Right atrium auricular region (tissue), 2 donors: Measurements from ENCODE around the gene RMND5B. TPM values are rescaled to one million over a fixed set of nuclear protein-coding genes. Genes with fewer than 3 reads are reported as not detected.

ENCODE experiments used
- DNase-seq: peaks from one replicate; pipeline ENCODE4 v3.0.0-alpha.2; 2019; ENCODE audit warnings: low spot score
- H3K27ac ChIP-seq, 2 donors: fragments of 200-600 bp; sonication (generic); 1 replicate in 1 of 2; 2 replicates in 1 of 2; pipeline ENCODE4 v1.5.1; 2016 to 2019
- H3K27me3 ChIP-seq, 2 donors: fragments of 200-600 bp; sonication (generic); one replicate each; pipeline versions ENCODE4 v1.5.1 to v1.6.0; 2017 to 2019
- H3K36me3 ChIP-seq: fragments of 200-600 bp; sonication (generic); one replicate; pipeline ENCODE4 v1.5.1; 2016
- H3K4me1 ChIP-seq, 2 donors: fragments of 200-600 bp; sonication (generic); one replicate each; pipeline versions ENCODE4 v1.5.1 to v1.6.0; 2017 to 2019
- H3K4me3 ChIP-seq, 2 donors: fragments of 200-600 bp; sonication (generic); 1 replicate in 1 of 2; 2 replicates in 1 of 2; pipeline ENCODE4 v1.5.1; 2017 to 2019; ENCODE audit warnings: mild to moderate bottlenecking in 1 of 2, moderate library complexity in 1 of 2
- H3K9me3 ChIP-seq, 2 donors: fragments of 200-600 bp; sonication (generic); one replicate each; pipeline ENCODE4 v1.5.1; 2019
- total RNA-seq, 2 donors: library from RNA; depleted of rRNA; stranded (reverse); fragments of >200 nt; gene quantifications; one replicate each; pipeline ENCODE4 v1.1.0, GENCODE V29; 2016
- TF ChIP-seq, protein P1 (sequence below), 2 donors: fragments of 200-600 bp; sonication (generic); IDR thresholded peaks; one replicate each; pipeline ENCODE4 v1.5.1; 2019; ENCODE audit warnings: antibody characterized with exemption in 2 of 2

RMND5B gene
- total RNA-seq, 2 donors from 2014 or later: 28.9 to 31.4 TPM

DNA sequence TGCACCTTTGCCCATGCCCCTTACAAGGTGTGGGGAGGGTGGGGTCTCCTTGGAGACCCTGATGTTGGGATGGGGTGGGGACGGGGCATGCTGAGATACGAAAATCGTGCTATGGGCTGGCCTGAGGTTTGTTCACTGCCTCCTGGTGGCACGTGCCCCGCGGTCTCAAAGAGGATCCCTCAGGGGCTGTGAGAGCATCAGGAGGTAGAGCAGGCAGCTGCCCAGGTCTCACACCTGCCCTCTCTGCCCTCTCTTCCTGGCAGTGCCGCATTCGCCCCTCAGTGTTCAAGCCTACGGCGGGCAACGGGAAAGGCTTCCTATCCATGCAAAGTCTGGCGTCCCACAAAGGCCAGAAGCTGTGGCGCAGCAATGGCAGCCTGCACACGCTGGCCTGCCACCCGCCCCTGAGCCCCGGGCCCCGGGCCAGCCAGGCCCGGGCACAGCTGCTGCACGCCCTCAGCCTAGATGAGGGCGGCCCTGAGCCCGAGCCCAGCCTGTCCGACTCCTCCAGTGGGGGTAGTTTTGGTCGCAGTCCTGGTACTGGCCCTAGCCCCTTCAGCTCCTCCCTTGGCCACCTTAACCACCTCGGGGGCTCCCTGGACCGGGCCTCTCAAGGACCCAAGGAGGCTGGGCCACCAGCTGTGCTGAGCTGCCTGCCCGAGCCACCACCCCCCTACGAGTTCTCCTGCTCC, 10.8 kb upstream of the RMND5B start:
- Histone ChIP-seq H3K36me3 (no peaks in the 10 kb centered on the region), H3K27ac (no peak overlapping the region), H3K4me1 (peaks cover 0 to 25% of the 10 kb centered on the region in 2 donors), H3K27me3 (peaks cover 3 to 6% of the 10 kb centered on the region in 2 donors), H3K9me3 (no peaks in the 10 kb centered on the region), H3K4me3 (no peak overlapping the region)
- DNase-seq: no peak
- TF ChIP-seq, protein P1, sequence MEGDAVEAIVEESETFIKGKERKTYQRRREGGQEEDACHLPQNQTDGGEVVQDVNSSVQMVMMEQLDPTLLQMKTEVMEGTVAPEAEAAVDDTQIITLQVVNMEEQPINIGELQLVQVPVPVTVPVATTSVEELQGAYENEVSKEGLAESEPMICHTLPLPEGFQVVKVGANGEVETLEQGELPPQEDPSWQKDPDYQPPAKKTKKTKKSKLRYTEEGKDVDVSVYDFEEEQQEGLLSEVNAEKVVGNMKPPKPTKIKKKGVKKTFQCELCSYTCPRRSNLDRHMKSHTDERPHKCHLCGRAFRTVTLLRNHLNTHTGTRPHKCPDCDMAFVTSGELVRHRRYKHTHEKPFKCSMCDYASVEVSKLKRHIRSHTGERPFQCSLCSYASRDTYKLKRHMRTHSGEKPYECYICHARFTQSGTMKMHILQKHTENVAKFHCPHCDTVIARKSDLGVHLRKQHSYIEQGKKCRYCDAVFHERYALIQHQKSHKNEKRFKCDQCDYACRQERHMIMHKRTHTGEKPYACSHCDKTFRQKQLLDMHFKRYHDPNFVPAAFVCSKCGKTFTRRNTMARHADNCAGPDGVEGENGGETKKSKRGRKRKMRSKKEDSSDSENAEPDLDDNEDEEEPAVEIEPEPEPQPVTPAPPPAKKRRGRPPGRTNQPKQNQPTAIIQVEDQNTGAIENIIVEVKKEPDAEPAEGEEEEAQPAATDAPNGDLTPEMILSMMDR (IDR thresholded peaks at IDR 0.05): no peak

DNA sequence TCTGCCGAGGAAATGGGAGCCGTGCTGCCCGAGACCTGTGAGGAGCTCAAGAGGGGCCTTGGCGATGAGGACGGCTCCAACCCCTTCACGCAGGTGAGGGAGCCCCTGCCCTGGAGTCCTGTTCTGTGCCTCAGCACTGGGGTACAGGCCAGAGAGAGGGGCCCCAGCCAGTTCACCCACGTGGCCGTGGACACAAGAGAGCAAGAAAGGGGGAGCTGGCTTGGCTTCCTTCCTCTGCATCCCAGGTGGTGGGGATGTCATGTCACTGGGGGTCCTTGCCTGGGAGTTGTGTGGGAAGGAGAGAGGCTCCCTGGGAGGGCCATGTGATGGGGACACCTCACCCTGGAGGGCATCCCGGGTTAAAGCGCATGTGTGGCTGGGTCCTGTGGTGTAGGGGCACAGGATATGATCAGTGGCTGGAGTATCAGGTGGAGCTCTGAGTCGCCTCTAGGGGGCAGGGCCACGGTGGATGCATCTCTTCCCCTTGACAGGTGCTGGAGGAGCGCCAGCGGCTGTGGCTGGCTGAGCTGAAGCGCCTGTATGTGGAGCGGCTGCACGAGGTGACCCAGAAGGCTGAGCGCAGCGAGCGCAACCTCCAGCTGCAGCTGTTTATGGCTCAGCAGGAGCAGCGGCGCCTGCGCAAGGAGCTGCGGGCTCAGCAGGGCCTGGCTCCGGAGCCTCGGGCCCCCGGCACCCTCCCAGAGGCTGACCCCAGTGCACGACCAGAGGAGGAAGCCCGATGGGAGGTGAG, 10.0 kb upstream of the RMND5B start:
- Histone ChIP-seq H3K36me3 (no peaks in the 10 kb centered on the region), H3K27ac (no peak overlapping the region), H3K9me3 (no peaks in the 10 kb centered on the region), H3K27me3 (no peaks in the 10 kb centered on the region), H3K4me1 (peaks cover 0 to 24% of the 10 kb centered on the region in 2 donors), H3K4me3 (peak overlapping the region in 1 of 2 donors; percentile 21)
- TF ChIP-seq, protein P1 (IDR thresholded peaks at IDR 0.05): peak in 1 of 2 donors; percentile 53
- DNase-seq: no peak

DNA sequence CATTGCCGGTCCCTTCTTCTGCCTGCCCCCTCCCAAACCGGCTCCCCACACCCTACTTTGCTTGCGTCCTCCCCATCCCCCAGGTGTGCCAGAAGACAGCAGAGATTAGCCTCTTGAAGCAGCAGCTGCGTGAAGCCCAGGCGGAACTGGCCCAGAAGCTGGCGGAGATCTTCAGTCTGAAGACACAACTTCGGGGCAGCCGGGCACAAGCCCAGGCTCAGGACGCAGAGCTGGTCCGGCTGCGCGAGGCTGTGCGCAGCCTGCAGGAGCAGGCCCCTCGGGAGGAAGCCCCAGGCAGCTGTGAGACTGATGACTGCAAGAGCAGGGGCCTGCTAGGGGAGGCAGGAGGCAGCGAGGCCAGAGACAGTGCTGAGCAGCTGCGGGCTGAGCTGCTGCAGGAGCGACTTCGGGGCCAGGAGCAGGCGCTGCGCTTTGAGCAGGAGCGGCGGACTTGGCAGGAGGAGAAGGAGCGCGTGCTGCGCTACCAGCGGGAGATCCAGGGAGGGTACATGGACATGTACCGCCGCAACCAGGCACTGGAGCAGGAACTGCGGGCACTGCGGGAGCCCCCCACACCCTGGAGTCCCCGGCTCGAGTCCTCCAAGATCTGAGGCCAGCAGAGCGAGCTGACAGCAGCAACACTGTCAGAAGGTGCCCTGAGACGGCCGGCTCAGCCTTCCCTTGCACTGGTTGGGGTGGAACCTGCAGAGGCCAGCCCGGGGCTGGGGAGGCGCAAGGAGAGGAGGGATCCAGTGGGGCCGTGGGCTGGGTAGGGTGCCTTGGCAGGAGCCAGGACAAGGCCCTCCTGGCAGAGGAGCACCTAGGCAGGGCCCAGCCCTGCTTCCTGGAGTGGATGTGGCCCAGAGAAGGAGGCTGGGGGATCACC, 9.2 kb upstream of the RMND5B start:
- peak overlapping the region in 1 of 2 donors; percentile 21 for H3K4me3 ChIP-seq
- no peaks in the 10 kb centered on the region for H3K27me3 ChIP-seq
- no peak for DNase-seq

DNA sequence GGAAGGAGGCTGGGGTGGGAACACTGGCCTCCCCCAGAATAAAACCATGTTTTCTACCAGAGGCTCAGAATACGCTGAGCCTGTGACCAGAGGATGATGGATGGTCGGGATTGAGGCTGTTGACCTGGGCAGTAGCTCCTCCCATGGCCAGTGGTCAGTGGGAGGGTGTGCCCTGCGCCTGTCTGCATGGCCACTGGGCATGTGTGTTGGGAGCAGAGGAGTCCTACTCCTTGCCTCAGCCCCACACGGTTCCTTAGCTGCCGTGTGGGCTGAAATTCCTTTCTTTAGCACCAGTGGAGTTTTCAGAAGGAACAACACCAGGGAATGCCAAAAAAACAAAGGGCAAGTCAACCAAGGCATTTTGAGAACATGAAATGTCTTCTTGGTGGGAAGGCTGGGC, 8.5 kb upstream of the RMND5B start:
- Histone ChIP-seq H3K9me3 (no peaks in the 10 kb centered on the region), H3K27me3 (no peaks in the 10 kb centered on the region), H3K36me3 (no peaks in the 10 kb centered on the region), H3K4me1 (peaks cover 0 to 24% of the 10 kb centered on the region in 2 donors), H3K4me3 (no peak overlapping the region), H3K27ac (no peak overlapping the region)
- DNase-seq: no peak
- TF ChIP-seq, protein P1 (IDR thresholded peaks at IDR 0.05): no peak

More for the DNA sequence above, 9.2 kb upstream of the RMND5B start:
- Histone ChIP-seq H3K36me3 (no peaks in the 10 kb centered on the region), H3K9me3 (no peaks in the 10 kb centered on the region), H3K27ac (no peak overlapping the region), H3K4me1 (peaks cover 0 to 22% of the 10 kb centered on the region in 2 donors)
- TF ChIP-seq, protein P1 (IDR thresholded peaks at IDR 0.05): no peak

DNA sequence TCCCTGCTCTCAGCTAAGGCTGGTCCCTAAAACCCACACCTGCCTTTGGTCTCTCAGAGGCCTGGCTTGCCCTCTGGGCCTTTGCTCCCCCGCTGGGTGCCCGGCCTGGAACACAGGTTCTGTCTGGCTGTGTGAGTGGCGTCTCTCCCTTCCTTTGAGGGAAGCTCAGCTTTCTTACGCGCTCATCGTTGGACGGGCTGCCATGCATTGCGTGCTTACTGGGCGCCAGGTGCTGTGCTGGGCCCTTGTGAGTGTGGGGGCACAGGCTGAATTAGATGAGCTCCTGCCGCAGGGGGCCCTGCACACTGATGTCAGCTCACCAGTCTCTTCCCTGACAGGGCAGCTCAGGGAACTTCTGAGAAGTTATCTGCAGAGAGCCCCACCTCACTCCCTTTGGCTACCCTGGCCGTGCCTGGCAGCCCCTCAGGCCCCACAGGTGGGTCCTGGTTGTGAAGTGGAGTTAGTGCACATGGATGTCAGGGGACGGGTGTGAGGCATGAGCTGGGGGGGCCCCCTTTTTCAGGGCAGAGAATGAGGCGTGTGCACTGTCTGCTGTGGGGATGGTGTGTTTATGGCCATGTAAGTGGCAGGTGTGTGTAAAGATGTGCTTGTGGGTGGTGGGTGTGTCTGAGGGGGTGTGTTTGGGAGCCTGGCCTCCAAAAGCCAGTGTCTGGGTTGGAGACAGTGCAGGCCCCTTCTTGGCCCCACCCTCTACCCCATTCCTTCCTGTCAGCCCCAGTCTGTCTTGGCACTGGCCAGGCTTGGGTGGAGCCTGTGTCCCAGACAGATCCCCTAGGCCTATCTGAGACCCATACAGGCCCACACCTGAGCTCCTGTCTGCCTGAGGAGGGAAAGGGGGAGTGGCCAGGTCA, 7.5 kb upstream of the RMND5B start:
- TF ChIP-seq, protein P1 (IDR thresholded peaks at IDR 0.05): no peak
- Histone ChIP-seq H3K9me3 (no peaks in the 10 kb centered on the region), H3K27ac (no peak overlapping the region), H3K4me3 (no peak overlapping the region), H3K4me1 (peaks cover 0 to 24% of the 10 kb centered on the region in 2 donors), H3K36me3 (no peaks in the 10 kb centered on the region), H3K27me3 (no peaks in the 10 kb centered on the region)
- DNase-seq: no peak
